AG10803 (cell line): Measurements from ENCODE around the gene IL25.
"Not testable (repeated sequence)": the region's sequence is repeated elsewhere in the genome, so short reads cannot be mapped to it uniquely, and the experiment has no call there.

Experiments
- DNase-seq: peaks from one replicate; pipeline ENCODE4 v3.0.0; 2010; ENCODE audit warnings: low read depth
- H3K4me3 ChIP-seq: 2 replicates; pipeline ENCODE4 v1.5.1; 2011; ENCODE audit warnings: mild to moderate bottlenecking, low read length, control low read depth
- TF ChIP-seq, protein P1 (sequence below): conservative IDR thresholded peaks from 2 replicates; pipeline ENCODE4 v1.5.1; 2011; ENCODE audit warnings: mild to moderate bottlenecking, low read length, control low read depth, inconsistent platforms

IL25 gene

DNA sequence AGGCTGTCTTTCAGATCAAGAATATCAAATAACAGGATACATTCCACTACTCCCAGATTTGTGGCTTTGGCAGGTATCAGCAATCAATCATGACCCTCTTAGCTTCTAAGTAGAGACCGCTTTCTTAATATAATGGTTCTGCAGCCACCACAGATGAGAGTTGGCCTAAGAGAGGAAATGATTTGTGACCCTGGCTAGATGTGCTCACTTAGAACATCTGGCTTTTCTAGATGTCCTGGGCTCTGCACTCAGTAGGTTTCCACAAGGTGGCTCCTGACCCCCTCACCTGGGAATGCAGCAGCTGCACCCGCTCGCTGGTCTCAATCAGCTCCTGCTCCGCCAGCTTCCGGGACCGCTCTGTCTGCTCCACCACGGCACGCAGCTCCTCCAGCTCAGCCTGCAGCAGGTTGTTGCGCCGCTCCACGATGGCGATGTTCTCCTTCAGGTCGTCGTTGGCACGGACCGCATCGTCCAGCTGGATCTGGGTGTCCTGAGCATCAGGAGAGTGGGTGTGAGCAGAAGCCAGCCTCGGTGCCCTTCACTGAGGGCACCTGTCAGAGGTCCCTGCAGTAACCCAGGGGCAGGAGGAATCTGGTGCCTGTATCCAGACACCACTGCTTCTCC, 13.1 kb downstream of the IL25 start:
- TF ChIP-seq, protein P1, sequence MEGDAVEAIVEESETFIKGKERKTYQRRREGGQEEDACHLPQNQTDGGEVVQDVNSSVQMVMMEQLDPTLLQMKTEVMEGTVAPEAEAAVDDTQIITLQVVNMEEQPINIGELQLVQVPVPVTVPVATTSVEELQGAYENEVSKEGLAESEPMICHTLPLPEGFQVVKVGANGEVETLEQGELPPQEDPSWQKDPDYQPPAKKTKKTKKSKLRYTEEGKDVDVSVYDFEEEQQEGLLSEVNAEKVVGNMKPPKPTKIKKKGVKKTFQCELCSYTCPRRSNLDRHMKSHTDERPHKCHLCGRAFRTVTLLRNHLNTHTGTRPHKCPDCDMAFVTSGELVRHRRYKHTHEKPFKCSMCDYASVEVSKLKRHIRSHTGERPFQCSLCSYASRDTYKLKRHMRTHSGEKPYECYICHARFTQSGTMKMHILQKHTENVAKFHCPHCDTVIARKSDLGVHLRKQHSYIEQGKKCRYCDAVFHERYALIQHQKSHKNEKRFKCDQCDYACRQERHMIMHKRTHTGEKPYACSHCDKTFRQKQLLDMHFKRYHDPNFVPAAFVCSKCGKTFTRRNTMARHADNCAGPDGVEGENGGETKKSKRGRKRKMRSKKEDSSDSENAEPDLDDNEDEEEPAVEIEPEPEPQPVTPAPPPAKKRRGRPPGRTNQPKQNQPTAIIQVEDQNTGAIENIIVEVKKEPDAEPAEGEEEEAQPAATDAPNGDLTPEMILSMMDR, result no peak
- no peak overlapping the region for H3K4me3 ChIP-seq
- DNase-seq, result no peak

DNA sequence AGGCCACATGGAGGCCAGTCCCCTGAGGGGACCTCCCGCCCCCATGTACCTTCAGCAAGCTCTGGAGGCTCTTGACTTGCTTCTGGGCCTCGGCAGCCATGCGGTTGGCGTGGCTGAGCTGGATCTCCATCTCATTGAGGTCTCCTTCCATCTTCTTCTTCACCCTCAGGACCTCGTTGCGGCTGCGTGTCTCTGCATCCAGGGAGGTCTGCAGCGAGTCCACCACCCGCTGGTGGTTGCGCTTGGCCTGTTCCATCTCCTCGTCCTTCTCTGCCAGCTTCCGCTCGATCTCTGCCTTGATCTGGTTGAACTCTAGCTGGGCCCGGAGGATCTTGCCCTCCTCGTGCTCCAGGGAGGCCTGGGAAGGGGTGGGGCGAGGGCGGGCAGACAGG, 13.7 kb downstream of the IL25 start:
- not testable (repeated sequence) for DNase-seq, H3K4me3 ChIP-seq

DNA sequence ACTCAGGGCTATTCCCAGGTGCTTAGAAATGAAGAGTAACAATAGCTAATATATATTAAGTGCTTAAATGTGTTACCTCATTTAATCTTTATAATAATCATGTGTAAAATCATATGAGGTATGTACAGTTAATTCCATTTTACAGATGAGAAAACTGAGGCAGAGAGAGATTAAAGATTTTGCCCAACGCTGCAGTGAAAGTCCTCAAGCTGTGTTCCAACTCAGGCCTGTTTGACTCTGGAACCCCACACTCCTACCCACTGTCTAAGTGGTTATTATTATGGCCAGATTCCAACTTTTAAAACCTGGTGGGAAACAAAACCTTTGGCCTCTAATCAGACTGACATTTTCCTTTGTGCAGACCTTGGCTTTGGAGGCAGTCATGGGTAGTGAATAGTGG, 14.4 kb downstream of the IL25 start:
- TF ChIP-seq, protein P1, result no peak
- H3K4me3 ChIP-seq, result no peak overlapping the region

DNA sequence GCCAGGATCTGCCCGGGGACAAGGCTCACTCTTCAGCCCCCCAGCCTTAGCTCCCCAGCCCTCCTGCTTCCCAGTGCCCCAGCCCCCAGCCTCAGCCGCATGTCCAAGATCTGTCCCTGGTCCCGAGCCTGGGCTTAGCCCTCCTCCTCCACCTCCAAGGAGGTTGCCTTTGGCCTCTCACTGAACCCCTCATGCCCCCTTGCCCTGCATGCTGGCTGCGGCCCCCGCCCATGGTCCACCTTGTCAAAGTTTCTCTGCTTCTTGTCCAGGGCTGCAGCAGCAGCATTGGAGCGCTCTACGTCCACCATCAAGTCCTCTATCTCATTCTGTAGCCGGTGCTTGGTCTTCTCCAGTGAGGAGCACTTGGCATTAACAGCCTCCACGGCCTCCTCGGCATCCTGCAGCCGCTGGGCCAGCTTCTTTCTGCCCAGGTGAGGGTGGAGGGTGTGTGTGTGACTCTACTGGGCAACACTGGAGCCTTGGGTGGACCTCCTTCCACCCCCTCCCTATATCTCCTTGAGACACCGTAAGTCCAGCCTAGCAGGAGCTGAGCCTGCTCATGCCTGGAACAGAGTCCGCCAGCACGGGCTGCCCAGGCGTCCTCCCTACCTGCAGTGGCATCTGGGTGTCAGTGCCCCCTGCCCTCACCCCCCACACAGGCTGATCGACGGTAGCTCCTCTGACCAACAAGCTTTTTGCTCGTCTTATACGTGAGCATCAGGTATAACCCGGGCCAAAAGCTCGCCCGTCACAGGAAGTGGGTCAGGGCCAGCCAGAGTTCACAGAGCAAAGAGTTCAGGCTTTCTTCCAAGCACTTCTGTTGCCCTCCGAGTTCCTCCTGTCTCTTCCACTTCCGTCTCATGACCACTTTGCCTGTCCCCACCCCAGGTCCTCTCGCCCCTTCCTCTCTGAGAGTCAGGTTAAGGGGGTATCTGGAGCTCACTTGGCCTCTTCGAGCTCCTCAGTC, 15.6 kb downstream of the IL25 start:
- TF ChIP-seq, protein P1, result no peak
- no peak for DNase-seq

More for the DNA sequence above, 14.4 kb downstream of the IL25 start:
- DNase-seq, result no peak

DNA sequence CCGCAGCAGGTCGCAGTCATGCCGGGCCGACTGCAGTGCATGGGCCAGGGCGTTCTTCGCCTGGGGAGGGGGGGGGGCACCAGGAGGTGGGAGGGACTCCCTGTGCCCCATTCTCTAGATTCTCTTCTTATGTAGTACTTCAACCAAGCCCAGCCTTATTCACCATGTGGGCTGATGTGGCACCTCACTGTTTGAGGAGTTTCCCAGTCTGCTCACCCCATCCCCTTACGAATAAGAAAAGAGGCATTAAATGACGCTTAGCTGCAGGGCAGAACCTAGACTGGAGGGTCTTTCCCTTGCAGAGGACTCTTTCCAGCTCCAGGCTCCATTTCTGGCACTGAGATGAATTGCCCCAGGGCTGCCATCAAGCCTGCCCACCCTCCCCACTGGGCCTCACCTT, 16.4 kb downstream of the IL25 start:
- TF ChIP-seq, protein P1, result no peak
- DNase-seq, result no peak
- H3K4me3 ChIP-seq, result no peak overlapping the region

More for the DNA sequence above, 15.6 kb downstream of the IL25 start:
- H3K4me3 ChIP-seq, result no peak overlapping the region

DNA sequence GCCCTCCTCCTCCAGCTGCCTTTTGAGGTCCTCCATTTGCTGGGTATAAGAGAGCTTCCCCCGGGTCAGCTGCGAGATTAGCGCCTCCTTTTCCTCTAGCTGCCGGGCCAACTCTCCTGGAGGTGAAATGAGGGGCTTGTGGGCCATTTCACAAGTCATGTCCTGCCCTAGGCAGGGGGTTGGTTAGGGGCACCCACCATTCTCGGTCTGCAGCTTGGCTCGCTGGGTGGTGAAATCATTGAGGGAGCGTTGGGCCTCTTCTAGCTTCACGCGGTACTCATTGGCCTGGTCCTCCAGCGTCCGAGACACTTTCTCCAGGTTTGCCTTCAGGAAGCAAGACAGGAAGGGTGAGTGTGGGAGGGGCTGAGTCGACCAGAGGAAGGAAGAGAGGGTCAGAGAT, 16.8 kb downstream of the IL25 start:
- TF ChIP-seq, protein P1, result no peak
- DNase-seq, result no peak
- no peak overlapping the region for H3K4me3 ChIP-seq

DNA sequence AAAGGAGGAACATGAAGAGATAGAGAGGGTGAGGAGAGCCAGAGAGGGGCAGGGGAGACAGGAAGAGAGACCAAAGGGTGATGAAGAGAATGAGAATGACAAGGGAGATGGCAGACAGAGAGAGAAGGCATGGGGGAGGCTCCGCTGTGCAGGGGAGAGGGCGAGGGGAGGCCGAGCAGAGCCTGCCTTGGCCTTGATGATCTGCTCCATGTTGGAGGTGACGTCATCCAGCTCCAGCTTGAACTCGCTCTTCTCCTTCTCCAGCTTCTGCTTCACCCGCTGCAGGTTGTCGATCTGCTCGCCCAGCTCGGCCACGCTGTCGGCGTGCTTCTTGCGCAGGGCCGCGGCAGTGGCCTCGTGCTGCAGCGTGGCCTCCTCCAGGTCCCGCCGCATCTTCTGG, 17.3 kb downstream of the IL25 start:
- not testable (repeated sequence) for H3K4me3 ChIP-seq, DNase-seq

DNA sequence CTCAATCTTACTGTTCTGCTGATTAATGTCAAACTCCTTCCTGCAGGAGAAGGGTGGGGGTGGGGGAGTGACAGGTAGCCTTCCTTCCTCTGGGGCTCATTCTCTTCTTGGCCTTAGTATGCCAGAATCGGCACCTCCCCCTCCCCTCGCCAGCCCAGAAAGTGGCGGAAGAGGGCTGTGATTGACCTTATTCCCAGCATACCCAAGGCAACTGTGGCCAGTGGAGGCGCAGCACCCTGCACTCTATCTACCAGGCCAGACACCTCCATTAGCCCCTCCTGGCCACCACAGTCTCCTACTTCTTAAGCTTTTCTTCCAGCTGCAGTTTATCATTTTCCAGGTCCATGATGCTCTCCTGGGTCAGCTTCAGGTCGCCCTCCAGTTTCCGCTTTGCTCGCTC, 20.0 kb downstream of the IL25 start:
- TF ChIP-seq, protein P1, result no peak
- no peak overlapping the region for H3K4me3 ChIP-seq
- DNase-seq, result no peak
